NCI-H1105 (cell line): Measurements from ENCODE around the gene PDGFRA.

Source experiments
- DNase-seq: peaks from one replicate; lab custom pipeline; 2025; lab: John Stamatoyannopoulos, UW

The PDGFRA gene

DNA sequence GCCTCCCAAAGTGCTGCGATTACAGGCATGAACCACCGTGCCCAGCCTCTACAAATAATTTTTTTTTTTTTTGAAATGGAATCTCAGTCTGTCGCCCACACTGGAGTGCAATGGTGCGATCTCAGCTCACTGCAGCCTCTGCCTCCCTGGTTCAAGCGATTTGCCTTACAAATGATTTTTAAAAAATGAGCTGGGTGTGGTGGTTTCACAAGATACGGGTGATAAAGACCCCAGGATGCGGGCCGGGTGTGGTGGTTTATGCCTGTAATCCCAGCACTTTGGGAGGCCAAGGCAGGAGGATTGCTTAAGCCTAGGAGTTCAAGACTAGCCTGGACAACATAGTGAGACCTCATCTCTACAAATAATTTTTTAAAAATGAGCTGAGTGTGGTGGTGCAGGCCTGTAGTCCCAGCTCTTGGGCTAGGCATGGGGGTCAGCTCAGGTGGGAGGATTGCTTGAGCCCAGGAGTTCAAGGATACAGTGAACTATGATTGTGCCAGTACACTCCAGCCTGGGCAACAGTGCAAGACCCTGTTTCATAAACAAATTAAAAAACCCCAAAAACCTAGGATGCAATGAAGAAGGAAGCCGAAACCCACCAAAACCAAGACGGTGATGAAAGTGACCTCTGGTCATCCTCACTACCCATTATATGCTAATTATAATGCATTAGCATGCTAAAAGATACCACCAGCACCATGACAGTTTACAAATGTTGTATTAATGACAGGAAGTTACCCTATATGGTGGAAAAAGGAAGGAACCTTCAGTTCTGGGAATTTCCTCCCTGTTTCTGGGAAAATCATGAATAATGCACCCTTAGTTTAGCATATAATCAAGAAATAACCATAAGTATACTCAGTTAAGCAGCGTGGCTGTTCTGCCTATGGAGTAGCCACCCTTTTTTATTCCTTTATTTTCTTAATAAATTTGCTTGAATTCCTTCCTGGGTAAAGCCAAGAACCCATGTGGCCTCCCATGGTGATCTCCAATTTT is 27.7 kb downstream of the PDGFRA start:
- DNase-seq = no peak

DNA sequence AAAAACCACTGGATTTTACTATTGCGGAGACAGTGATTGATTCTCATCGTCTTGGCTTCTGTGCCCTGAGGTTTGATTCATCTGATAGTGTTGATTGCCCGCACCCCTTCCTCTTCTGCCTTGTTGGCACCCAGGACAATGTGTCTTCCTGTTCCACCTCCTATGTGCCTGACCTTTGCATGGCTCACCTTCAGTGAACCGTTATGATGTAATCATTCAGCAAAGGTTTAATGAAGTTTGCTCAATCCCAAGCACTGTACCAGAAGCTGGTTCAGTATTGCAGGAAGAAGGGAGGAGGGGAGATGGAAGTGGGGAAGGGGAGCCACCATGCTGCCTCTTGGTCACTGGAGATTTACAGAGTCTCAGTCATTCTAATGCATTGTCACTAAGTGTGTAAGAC is 36.3 kb downstream of the PDGFRA start:
- no peak for DNase-seq

DNA sequence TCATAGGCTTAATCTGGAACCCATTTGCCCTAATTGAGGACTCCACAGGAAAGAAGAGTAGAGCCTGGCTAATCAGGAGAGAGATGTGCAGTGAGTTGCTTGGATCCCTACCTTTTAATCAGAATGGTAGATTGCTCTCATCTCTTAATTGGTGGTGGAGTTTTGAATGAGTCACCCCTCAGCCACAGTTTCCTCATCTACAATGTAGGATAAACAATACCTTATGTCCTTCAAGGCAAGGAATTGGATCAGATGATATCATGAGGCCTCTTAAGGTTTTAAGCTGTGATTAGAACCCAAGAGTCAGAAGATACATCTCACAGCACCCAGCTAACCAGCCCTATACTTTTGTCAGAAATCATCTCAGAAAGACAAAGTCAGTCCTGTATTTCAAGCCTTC is 39.1 kb downstream of the PDGFRA start:
- no peak for DNase-seq

DNA sequence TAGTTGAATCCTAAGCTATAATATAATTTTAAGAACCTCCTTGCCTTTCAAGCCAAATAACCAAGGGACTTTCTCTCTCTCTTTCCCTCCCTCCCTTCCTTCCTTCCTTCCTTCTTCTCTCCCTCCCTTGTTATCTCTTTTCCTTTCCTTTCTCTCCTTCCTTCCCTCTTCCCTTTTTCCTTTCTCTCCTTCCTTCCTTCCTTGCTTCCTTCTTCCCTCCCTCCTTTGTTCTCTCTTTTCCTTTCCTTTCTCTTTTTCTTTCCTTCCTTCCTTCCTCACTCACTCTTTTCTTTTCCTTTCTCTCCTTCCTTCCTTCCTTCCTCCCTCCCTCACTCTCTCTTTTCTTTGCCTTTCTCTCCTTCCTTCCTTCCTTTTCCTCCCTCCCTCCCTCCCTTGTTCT is 42.4 kb downstream of the PDGFRA start:
- no peak for DNase-seq

DNA sequence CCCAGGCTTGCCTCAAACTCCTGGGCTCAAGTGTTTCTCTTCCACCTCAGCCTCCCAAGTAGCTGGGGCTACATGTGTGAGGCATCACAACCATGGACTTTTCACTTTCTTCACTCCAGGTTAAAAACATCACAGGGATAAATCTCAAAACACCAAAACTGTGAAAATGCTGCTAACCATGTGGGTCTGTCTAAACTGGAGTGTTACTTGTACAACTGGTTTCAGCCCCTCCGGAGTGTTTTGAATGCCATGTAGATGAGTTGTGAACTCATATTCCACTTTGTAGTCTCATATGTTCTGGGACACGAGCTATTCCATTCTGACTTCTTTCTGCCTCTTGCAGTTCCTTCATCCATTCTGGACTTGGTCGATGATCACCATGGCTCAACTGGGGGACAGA is 43.0 kb downstream of the PDGFRA start:
- DNase-seq = no peak

DNA sequence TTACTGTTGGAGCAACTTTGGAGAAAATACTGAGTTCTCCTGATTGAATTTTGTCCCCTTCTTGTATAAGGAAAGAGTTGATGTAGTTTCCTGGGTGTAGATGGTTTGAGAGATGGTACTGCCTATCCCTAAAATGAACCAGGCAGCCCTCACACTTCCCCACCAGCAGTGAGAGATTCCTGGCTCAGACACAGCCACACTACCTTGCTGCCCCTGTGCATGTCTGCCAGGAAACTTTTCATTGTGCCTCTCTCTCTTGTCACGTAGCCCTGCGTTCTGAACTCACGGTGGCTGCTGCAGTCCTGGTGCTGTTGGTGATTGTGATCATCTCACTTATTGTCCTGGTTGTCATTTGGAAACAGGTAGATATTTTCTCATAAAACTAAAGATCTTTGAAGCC is 45.2 kb downstream of the PDGFRA start:
- DNase-seq = no peak

DNA sequence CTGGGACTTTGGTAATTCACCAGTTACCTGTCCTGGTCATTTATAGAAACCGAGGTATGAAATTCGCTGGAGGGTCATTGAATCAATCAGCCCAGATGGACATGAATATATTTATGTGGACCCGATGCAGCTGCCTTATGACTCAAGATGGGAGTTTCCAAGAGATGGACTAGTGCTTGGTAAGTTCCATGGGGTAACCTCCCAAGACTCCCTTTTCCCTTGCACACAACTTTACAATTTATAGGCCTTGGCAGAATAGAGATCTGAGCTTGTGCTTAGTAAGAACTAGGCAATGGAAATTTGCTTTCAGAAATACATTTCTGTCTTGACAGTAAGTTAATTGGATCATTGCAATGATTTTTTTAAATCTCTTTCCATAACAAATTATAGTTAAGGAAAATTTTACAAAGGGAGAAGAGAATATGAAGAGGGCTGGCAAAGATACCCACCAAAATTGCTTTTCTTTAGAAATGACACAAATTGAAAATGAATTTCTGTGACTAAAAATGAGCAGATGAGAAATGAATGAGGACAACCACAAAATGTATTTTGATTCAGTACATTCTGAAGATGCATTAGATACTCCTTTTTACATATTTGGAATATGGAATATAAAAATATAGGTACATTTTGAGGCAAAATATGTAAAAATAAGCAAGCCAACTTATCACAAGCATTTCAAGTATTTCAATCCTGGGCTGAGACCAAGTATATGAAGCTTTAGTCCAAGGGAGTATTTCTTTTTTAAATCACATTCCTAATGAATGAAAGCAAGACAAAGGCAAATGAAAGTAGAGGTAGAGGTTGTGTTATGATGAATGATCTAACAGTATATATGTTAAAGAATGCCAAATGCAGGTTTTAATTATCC is 45.9 kb downstream of the PDGFRA start:
- DNase-seq = no peak

DNA sequence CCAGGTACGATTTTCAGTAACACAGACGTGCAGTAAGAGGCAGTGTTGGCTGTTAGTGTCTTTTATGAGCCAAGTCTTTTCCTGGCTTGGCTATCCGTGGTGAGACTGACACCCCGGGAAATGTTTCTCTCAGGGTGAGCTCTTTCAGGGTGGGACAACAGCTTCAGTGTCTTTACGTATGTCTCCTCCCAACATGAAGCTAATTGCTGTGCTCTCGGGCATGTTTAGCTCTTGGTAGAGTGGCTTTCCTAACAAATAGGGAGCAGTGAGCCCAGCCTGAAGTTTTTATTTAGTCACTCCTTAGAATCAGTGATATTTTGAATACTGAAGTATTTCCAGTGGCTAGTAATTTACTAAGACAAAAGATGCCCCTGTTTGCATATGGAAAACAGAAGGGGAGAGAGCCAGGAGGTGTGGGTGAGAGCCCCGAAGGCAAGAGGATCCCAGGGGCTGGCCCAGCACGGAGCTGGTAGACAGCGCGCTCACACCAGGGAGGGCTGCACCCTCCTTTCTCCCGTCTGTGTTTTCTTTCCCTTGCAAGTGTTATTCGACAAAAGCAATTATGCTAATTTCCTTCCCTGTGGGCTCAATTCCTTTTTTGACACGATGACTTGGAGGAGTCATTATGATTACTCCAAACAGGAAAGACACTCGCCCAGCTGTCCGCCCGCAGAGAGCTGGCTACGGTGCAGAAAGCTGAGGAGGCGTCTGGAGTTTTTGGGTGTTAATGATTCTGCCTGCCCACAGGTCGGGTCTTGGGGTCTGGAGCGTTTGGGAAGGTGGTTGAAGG is 47.7 kb downstream of the PDGFRA start:
- no peak for DNase-seq

DNA sequence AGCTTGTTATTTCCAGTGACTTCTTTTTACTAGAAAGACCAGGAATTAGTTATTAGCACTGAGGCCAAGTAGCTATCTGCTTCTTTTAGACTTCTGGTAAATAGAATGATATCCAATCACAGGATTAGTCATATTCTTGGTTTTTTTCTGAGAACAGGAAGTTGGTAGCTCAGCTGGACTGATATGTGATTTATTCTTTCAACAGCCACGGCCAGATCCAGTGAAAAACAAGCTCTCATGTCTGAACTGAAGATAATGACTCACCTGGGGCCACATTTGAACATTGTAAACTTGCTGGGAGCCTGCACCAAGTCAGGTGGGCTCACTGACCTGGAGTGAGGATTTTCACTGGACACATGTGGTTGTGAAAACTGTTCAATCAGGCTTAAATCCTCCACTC is 48.6 kb downstream of the PDGFRA start:
- no peak for DNase-seq

DNA sequence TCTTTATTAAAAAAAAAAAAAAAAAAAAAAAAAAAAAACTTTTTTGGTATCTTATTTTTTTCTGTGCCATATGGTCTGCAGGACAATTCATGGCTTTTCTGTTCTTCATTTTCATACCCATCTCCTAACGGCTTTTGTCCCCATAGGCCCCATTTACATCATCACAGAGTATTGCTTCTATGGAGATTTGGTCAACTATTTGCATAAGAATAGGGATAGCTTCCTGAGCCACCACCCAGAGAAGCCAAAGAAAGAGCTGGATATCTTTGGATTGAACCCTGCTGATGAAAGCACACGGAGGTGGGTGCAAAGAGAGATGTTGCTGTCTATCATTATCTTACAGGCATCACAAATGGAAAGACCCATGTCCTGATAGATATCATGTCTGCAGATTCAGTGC is 49.1 kb downstream of the PDGFRA start:
- no peak for DNase-seq

DNA sequence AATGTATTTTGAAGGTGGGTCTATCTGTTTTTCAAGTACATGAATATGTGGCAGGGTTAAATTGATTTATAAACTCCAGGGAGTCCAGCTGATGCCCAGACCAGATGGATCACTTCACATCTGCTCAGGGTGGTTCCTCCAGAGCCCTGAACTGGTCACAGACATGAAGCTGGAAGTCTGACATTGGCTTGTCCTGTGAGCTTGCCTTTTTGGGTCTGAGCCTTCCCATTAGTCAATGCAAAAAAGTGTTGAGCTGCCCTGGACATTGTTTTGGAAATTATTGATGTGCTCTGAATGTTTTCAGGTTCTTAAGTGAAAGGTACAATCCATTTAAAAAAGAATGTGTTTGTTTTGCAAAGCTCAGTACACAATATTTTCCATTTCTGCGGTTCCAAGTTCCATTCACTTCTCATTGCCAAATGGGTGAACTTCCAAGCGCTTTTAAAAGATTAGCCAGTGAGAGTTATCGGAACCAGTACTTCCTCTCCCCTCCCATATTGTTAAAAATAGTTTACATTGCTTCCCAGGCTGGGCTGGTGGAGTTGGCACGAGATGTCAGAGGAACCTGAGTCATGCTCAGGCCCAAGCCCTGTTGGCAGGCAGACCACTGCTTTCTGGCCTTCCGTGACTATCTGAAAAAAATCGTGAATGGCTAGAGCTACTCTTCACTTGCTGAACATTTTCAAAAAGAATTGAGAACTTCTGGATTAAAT is 52.1 kb downstream of the PDGFRA start:
- no peak for DNase-seq

DNA sequence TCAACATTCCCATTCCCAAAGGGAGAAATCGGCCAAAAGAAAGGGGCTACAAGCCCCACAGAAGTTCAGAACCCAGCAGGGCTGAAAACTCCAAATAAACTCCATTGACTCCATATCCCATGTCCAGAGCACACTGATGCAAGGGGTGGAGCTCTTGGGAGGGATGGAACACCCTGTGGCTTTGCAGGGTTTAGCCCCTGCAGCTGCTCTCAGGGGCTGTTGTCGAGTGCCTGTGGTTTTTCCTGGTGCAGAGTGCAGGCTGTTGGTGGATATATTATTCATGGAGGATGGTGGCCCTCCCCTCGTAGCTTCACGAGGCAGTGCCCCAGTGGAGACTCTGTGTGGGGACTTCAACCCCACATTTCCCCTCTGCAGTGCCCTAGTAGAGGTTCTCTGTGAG is 53.7 kb downstream of the PDGFRA start:
- DNase-seq = no peak

DNA sequence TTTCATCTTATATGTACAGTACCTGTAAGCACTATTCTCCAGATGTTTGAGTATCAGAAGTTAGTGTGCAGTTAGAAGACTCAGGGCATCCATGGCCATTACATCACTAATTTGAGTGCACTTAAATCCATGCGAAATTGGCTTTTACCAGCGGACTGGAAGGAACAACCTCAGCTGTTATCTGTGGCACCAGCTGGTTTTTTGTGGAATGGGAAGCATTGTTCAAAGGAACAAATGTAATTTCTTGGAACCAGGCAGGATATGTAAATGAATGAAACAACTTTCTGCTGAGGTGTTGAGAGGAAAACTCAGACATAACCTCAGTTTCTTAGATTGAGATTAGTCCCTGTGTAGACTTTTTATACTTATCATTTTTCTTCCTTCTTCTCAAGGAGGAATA is 60.2 kb downstream of the PDGFRA start:
- DNase-seq = no peak

DNA sequence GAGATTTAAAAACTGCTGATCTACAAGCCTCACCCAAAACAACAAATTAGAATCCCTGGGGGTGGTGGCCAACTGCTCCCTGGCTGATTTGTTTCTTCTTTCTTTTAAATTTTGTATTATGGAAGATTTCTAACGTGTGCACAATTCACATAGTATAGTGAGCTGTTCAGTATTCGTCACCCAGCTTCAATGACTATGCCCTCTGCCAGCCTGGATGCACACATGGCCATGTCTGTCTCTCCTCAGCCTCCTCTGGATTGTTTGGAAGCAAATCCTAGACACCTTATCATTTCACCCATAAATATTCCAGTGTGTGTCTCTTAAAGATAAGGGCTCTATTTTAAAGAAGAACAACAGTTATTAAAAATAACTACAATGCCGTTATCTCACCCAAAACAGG is 61.9 kb downstream of the PDGFRA start:
- DNase-seq = no peak

DNA sequence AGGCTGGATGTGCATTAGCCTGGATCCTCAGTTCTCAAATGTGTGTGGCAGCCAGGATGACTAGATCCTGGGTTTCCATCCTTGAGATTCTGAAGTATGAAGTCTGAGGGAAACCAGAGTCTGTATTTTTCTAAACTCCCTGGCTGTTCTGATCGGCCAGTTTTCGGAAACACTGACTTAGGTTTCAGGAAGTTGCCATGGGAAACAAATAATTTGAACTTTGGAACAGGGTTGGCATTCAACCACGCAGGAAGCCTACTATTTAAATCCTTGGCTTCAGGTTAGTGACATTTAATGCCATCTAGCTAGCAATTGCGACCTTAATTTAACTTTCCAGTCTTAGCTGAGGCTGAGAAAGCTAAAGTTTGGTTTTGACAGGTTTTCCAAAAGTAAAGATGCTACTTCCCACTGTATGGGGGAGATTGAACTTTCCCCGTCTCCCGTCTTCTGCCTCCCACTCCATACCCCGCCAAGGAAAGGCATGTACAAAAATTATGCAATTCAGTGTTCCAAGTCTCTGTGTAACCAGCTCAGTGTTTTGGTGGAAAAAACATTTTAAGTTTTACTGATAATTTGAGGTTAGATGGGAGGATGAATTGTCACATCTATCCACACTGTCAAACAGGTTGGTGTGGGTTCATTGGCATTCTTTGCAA is 67.6 kb downstream of the PDGFRA start:
- no peak for DNase-seq

DNA sequence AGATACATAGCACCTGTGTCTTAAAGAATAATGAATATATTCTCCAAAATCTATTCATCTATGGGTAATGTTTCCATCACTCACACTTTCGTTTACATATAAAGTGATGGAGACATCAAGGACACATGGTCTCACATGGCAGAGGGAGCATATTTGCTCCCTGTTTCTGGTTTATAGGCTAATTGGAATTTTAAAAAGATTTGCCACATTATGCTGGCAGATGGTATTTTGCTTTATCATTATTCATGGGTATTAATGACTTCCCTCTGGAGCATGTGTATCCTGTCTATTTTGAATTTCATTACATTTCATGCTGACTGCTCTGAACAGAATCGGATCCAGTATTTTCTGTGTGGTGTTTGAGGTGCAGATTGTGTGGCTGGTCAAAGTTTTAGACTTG is 79.0 kb downstream of the PDGFRA start:
- no peak for DNase-seq

DNA sequence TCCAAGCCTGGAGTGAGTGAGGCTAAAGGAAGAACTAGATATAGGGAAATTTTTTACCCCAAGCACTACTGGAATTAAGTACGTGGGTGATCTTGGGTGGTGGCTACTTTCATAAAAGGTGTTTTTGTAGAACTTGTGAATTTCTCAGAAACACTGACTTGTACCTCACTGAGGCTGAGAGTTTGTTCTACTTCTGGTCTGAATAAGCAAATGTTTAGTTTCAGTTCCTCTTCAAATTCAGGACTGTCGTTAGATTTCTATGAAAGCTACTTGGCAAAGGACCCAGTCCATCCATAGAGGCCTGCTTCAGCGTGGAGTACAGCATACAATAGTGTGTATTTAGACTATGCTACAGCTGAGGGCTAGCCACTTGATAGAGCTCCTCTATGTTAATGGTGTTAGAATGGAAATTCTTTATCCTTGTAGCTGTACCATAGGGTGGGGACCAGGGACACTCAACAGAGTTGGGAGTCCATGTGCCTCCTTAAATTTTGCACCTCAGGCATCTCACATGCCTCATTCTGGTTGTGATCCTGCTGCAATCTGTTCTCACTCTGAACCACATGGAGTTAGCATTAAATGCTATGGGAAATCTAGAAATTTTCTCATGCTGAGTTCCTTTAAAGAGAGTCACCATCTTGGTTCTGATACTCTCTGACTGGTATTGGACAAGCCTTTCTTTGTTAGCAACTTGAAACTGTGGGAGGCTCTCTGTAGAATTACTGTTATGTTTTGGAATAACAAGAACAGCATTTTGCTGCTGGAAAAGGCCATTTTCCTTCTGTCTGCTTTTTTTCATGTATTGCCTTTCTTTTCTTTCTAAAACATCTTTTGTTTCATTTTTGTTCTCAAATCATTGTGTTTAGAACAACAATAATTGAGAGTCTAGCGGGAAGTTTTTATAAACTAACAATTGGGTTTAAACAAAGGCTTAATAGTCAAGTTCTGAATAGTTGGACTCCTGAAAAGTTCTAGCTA is 86.8 kb downstream of the PDGFRA start:
- no peak for DNase-seq

DNA sequence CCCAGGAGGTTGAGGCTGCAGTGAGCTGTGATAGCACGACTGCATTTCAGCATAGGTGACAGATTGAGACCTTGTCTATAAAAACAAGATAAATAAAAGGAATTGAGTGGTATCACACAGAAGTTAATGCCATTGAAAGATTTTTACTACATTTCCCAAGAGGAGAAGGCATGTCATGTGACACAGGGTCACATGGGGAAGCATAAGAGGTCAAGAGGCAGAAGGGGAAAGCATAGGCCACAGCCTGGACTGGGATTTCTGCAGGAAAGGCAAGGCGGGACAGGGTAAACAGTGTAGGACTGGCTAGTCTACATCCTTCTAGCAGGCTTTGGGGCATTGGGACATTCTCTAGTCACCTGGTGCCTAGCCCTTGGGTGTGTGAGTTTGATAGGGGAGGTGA is 88.6 kb downstream of the PDGFRA start:
- no peak for DNase-seq

DNA sequence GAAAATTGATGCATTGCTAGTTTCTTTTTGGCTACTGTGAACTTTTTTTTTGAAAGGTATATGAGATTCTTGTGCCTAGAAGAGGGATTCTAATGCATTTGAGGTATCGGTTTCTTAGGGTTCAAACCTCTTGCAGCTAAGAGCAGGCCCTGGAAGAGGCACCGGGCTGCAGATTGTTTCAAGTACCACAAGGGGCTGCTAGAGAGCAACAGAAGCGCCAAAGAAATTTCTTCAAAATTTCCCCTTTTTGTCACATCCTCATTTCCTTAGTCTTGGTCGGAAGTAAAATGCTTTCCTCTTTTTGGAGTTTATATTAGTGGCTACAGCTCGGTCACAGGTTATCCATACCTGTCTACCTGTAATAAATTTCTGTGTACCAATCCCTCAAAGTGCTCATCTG is 89.8 kb downstream of the PDGFRA start:
- DNase-seq = no peak
